IMR-90 (cell line): ENCODE measurements around the gene ASTN2.

Experiments
- CTCF ChIP-seq: conservative IDR thresholded peaks from 2 replicates; pipeline ENCODE4 v1.5.1; 2012; ENCODE audit warnings: mild to moderate bottlenecking, low read depth, low read length, improper control_type of control experiment
- FOS ChIP-seq: fragments of 150-350 bp; IDR thresholded peaks from 2 replicates; pipeline ENCODE4 v1.6.1; 2016; ENCODE audit warnings: low read depth, low read length
- NFE2L2 ChIP-seq: fragments of 150-350 bp; IDR thresholded peaks from 2 replicates; pipeline ENCODE4 v1.6.1; 2016; ENCODE audit warnings: low read depth, mild to moderate bottlenecking, low read length
- POLR2A ChIP-seq: IDR thresholded peaks from 2 replicates; pipeline ENCODE4 v1.6.1; 2012; ENCODE audit warnings: mild to moderate bottlenecking, low read depth, low read length
- RFX5 ChIP-seq: IDR thresholded peaks from 2 replicates; pipeline ENCODE4 v1.8.0; 2012; ENCODE audit warnings: low read depth, mild to moderate bottlenecking, low read length, moderate library complexity
- USF2 ChIP-seq: fragments of 150-350 bp; IDR thresholded peaks from 2 replicates; pipeline ENCODE4 v1.6.1; 2017; ENCODE audit warnings: mild to moderate bottlenecking, antibody characterized with exemption, low read length, low read depth

- no peak for TF ChIP-seq RFX5
- TF ChIP-seq USF2: no peak
- TF ChIP-seq CTCF: peak; percentile 24
- TF ChIP-seq FOS: no peak
- TF ChIP-seq NFE2L2: no peak
- TF ChIP-seq POLR2A: no peak
Measured at GRCh38 chr9:117046666-117047327, 368.1 kb downstream of the ASTN2 start.
